Sigmoid colon (tissue), 4 donors: ENCODE data around the gene LGALS3.

Experiments
- POLR2A ChIP-seq, 2 donors: fragments of 450-650 bp; IDR thresholded peaks; one replicate each; pipeline ENCODE4 v1.6.1; 2016; ENCODE audit warnings: antibody characterized with exemption in 2 of 2, mild to moderate bottlenecking in 2 of 2, moderate library complexity in 2 of 2
- POLR2AphosphoS5 ChIP-seq, 4 donors: sonication (generic); formaldehyde crosslinking; IDR thresholded peaks; one replicate each; pipeline ENCODE4 v1.6.1; 2017; ENCODE audit warnings: antibody characterized with exemption in 4 of 4
- TF ChIP-seq, protein P1 (sequence below), 4 experiments: fragments of 450-650 bp in 3 of 4; fragments of 200-600 bp in 1 of 4; IDR thresholded peaks; one replicate each; pipeline ENCODE4 v1.5.1; 2016 to 2019; ENCODE audit warnings: antibody characterized with exemption in 4 of 4, mild to moderate bottlenecking in 3 of 4, moderate library complexity in 2 of 4

GRCh38 chr14:55101698-55102097, 27.4 kb upstream of the LGALS3 start:
- TF ChIP-seq, protein P1, sequence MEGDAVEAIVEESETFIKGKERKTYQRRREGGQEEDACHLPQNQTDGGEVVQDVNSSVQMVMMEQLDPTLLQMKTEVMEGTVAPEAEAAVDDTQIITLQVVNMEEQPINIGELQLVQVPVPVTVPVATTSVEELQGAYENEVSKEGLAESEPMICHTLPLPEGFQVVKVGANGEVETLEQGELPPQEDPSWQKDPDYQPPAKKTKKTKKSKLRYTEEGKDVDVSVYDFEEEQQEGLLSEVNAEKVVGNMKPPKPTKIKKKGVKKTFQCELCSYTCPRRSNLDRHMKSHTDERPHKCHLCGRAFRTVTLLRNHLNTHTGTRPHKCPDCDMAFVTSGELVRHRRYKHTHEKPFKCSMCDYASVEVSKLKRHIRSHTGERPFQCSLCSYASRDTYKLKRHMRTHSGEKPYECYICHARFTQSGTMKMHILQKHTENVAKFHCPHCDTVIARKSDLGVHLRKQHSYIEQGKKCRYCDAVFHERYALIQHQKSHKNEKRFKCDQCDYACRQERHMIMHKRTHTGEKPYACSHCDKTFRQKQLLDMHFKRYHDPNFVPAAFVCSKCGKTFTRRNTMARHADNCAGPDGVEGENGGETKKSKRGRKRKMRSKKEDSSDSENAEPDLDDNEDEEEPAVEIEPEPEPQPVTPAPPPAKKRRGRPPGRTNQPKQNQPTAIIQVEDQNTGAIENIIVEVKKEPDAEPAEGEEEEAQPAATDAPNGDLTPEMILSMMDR (IDR thresholded peaks at IDR 0.05): no peak
- TF ChIP-seq POLR2AphosphoS5 (IDR thresholded peaks at IDR 0.05): no peak
- TF ChIP-seq POLR2A (IDR thresholded peaks at IDR 0.05): no peak
